ENCODE results near the gene CHST7. TPM values are rescaled to one million over a fixed set of nuclear protein-coding genes. Genes with fewer than 3 reads are reported as not detected.
A peak's percentile ranks its signal among the peaks of the same experiment; 100 is the strongest.

The CHST7 gene
- total and polyA plus RNA-seq, 4 donors: 2.9 to 13.2 (median 5.8) TPM

DNA sequence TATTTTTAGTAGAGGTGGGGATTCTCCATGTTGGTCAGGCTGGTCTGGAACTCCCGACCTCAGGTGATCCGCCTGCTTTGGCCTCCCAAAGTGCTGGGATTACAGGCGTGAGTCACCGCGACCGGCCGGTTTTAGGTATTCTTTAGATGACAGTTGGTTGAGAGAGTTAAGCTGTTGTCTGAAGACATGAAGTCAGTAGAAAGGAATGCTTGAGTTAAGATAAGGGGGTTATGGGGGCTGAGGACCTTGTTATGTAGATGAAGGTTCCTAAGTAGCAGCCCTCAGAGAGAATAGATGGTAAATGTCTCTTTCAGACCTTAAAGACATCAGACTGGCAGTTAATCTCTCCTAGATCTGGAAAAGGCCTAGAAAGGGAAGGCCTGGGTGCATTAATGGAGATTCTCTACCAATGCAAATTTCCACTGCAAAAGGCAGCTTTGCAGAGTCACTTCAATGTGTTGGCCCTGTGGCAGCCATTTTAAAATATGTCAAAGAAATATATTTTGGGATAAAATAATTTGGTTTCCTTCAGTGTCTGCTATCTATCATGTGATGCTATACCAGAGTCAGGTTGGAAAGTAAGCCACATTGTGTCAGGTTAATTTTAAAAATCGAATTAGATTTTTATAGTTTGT lies 22.0 kb upstream of the CHST7 start:
- H3K4me1 ChIP-seq (ENCODE audit: control insufficient read depth in 4 of 4, insufficient read depth in 4 of 4, low read length in 3 of 4): peaks cover 1 to 5% (median 3%) of the 10 kb centered on the region in 4 donors
- DNase-seq (ENCODE audit: low spot score): no peak
- no peak overlapping the region for H3K4me3 ChIP-seq (ENCODE audit: low read depth in 1 of 3, low read length in 3 of 3)
- H3K9ac ChIP-seq (ENCODE audit: low read depth in 1 of 2, low read length in 2 of 2): no peak overlapping the region
- TF ChIP-seq RAD21 (IDR thresholded peaks at IDR 0.05): no peak
- TF ChIP-seq FOXA2 (IDR thresholded peaks at IDR 0.05): no peak
- no peak for TF ChIP-seq NR2F2 (IDR thresholded peaks at IDR 0.05)
- TF ChIP-seq TAF1 (conservative IDR thresholded peaks at IDR 0.05): no peak
- no peak for TF ChIP-seq SP1 (IDR thresholded peaks at IDR 0.05)
- no peaks in the 10 kb centered on the region for H3K36me3 ChIP-seq (ENCODE audit: control insufficient read depth in 4 of 4, insufficient read depth in 3 of 4, low read depth in 1 of 4, low read length in 3 of 4)
- WGBS: 88% methylated on average over 8 of the region's 8 CpGs
- H3K27me3 ChIP-seq (ENCODE audit: control insufficient read depth in 4 of 4, insufficient read depth in 4 of 4, low read length in 3 of 4): no peaks in the 10 kb centered on the region
- H3K9me3 ChIP-seq (ENCODE audit: control insufficient read depth in 4 of 4, low read length in 3 of 4): no peaks in the 10 kb centered on the region
- no peak overlapping the region for H3K27ac ChIP-seq (ENCODE audit: low read depth in 1 of 2, low read length in 2 of 2)

DNA sequence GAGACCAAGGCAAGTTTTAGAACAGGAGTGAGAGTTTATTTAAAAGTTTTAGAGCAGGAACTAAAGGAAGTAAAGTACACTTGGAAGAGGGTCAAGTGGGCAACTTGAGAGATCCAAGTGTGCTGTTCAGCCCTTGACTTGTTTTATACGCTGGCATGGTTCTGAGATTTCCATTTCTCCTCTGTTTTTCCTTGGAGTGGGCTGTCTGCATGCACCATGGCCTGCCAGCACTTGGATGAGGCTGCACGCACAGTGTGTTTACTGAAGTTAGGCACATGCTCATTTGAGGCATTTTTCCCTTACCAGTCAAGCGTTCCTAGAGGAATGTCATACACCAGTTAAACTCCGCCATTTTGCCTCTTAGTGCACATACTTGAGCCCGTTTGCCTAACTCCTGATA lies 19.6 kb upstream of the CHST7 start:
- Histone ChIP-seq H3K4me1 (ENCODE audit: control insufficient read depth in 4 of 4, insufficient read depth in 4 of 4, low read length in 3 of 4) (peaks cover 0 to 2% (median 0%) of the 10 kb centered on the region in 4 donors), H3K27me3 (ENCODE audit: control insufficient read depth in 4 of 4, insufficient read depth in 4 of 4, low read length in 3 of 4) (no peaks in the 10 kb centered on the region), H3K9ac (ENCODE audit: low read depth in 1 of 2, low read length in 2 of 2) (no peak overlapping the region), H3K9me3 (ENCODE audit: control insufficient read depth in 4 of 4, low read length in 3 of 4) (no peaks in the 10 kb centered on the region), H3K27ac (ENCODE audit: low read depth in 1 of 2, low read length in 2 of 2) (no peak overlapping the region), H3K4me3 (ENCODE audit: low read depth in 1 of 3, low read length in 3 of 3) (no peak overlapping the region), H3K36me3 (ENCODE audit: control insufficient read depth in 4 of 4, insufficient read depth in 3 of 4, low read depth in 1 of 4, low read length in 3 of 4) (no peaks in the 10 kb centered on the region)
- TF ChIP-seq YY1 (IDR thresholded peaks at IDR 0.05) (no peak), NR2F2 (IDR thresholded peaks at IDR 0.05) (no peak), GABPA (IDR thresholded peaks at IDR 0.05 in 1 of 2, conservative IDR thresholded peaks at IDR 0.05 in 1 of 2) (no peak), TAF1 (conservative IDR thresholded peaks at IDR 0.05) (no peak), FOXA2 (IDR thresholded peaks at IDR 0.05) (no peak), MAX (IDR thresholded peaks at IDR 0.05) (no peak), RAD21 (IDR thresholded peaks at IDR 0.05) (no peak), CTCF (IDR thresholded peaks at IDR 0.05; ENCODE audit: low read depth, low read length, missing input control) (no peak)
- TF ChIP-seq, protein P1, sequence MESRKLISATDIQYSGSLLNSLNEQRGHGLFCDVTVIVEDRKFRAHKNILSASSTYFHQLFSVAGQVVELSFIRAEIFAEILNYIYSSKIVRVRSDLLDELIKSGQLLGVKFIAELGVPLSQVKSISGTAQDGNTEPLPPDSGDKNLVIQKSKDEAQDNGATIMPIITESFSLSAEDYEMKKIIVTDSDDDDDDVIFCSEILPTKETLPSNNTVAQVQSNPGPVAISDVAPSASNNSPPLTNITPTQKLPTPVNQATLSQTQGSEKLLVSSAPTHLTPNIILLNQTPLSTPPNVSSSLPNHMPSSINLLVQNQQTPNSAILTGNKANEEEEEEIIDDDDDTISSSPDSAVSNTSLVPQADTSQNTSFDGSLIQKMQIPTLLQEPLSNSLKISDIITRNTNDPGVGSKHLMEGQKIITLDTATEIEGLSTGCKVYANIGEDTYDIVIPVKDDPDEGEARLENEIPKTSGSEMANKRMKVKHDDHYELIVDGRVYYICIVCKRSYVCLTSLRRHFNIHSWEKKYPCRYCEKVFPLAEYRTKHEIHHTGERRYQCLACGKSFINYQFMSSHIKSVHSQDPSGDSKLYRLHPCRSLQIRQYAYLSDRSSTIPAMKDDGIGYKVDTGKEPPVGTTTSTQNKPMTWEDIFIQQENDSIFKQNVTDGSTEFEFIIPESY (IDR thresholded peaks at IDR 0.05): no peak
- no peak for DNase-seq (ENCODE audit: low spot score)
- 97% methylated on average over 5 of the region's 5 CpGs for whole genome bisulfite sequencing

DNA sequence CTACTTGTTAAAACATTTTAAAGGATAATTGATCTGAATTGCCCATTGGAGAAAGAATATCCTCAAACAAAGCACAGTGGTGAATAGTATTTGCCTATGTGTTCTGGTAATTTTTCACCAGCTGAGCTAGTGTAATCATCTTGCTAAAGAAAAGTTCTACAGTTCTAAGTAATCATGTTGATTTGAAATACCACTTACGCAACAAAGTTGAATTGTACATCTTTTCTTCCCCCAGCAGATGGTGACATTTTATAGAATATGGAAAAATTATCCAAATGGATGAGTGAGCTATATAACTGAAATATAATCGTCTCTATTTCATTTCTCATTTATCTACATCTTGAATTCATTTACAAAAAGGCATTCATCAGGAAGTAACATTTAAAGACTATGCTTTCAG lies 18.6 kb upstream of the CHST7 start:
- TF ChIP-seq RAD21 (IDR thresholded peaks at IDR 0.05) (peak; percentile 80), YY1 (IDR thresholded peaks at IDR 0.05) (no peak), CTCF (IDR thresholded peaks at IDR 0.05; ENCODE audit: low read depth, low read length, missing input control) (peak; percentile 39)
- H3K4me1 ChIP-seq (ENCODE audit: control insufficient read depth in 4 of 4, insufficient read depth in 4 of 4, low read length in 3 of 4): peaks cover 0 to 2% (median 0%) of the 10 kb centered on the region in 4 donors
- H3K27ac ChIP-seq (ENCODE audit: low read depth in 1 of 2, low read length in 2 of 2): peak overlapping the region; percentile 20 to 46
- H3K9ac ChIP-seq (ENCODE audit: low read depth in 1 of 2, low read length in 2 of 2): no peak overlapping the region
- H3K4me3 ChIP-seq (ENCODE audit: low read depth in 1 of 3, low read length in 3 of 3): no peak overlapping the region
- H3K36me3 ChIP-seq (ENCODE audit: control insufficient read depth in 4 of 4, insufficient read depth in 3 of 4, low read depth in 1 of 4, low read length in 3 of 4): no peaks in the 10 kb centered on the region
- no peak for DNase-seq (ENCODE audit: low spot score)
- H3K27me3 ChIP-seq (ENCODE audit: control insufficient read depth in 4 of 4, insufficient read depth in 4 of 4, low read length in 3 of 4): no peaks in the 10 kb centered on the region
- 12% methylated on average over 2 of the region's 2 CpGs for WGBS
- H3K9me3 ChIP-seq (ENCODE audit: control insufficient read depth in 4 of 4, low read length in 3 of 4): no peaks in the 10 kb centered on the region

Measured in liver (tissue), 9 donors.